ENCODE data around the gene TMPRSS6.

DNA sequence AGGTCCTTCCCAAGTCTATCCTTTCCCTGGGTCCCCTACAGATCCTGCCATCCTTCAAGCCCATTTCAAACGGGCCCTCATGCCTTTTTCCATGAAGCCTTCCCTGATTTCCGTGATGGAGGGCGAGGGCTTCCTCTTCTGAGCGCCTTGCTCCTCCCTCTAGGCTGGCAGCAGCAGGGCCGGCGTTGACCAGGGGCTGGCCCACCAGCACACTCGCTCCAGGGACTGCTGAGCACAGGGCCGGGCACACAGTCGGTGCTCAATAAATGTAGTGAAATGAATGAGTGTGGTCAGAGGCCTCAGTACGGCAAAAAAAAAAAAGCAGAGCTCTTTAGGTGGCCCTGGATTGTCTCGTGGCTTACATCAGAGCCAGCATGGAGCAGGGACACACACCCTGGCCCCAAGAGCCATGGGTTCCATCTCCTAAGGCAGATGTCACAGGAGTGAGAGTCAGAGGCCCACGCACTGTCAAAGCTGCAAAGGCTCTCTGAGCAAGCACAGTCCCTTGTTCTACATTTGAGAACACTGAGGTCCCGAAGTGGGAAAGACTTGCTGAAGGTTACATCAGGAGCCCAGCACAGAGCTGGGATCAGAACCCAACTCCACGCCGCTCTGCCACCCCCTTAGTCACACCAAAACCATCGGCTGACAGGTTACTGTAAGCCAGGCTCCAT lies 37.1 kb upstream of the TMPRSS6 start:
- TF ChIP-seq POLR2A (IDR thresholded peaks at IDR 0.05; ENCODE audit: borderline replicate concordance, extremely low read depth, insufficient read depth, insufficient read length), result no peak
- no peak for TF ChIP-seq SRF (IDR thresholded peaks at IDR 0.05; ENCODE audit: low read depth)

All from HCT116 (cell line).